HG03571 (cell line): Measurements from ENCODE around the gene MT1E.
"Not testable (repeated sequence)": the region's sequence is repeated elsewhere in the genome, so short reads cannot be mapped to it uniquely, and the experiment has no call there.

Experiments
- ATAC-seq: cut with Tn5 transposase; IDR thresholded peaks from one replicate; pipeline ENCODE4 v1.9.1; 2021; ENCODE audit not compliant: unreplicated experiment

MT1E gene

GRCh38 chr16:56606476-56607108, 19.0 kb upstream of the MT1E start:
- ATAC-seq: no peak

GRCh38 chr16:56607109-56607618, 18.4 kb upstream of the MT1E start:
- no peak for ATAC-seq

DNA sequence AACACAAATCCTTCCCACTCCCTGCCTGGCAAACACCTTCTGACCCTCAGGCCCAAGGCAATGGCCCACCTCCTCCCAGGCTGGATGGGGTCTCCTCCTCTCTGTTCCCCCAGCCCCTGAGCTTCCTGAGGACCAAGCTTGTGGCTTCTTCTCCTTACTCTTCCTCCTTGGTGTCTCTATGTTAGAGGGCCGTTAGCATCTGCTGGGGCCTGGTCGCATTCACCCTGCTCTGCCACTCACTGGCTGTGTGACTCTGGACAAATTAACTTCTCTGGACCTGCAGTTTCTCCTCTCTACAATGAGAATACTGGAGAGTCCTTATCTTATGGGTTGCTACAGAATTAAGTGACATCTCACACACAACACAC, 17.9 kb upstream of the MT1E start:
- ATAC-seq: no peak

DNA sequence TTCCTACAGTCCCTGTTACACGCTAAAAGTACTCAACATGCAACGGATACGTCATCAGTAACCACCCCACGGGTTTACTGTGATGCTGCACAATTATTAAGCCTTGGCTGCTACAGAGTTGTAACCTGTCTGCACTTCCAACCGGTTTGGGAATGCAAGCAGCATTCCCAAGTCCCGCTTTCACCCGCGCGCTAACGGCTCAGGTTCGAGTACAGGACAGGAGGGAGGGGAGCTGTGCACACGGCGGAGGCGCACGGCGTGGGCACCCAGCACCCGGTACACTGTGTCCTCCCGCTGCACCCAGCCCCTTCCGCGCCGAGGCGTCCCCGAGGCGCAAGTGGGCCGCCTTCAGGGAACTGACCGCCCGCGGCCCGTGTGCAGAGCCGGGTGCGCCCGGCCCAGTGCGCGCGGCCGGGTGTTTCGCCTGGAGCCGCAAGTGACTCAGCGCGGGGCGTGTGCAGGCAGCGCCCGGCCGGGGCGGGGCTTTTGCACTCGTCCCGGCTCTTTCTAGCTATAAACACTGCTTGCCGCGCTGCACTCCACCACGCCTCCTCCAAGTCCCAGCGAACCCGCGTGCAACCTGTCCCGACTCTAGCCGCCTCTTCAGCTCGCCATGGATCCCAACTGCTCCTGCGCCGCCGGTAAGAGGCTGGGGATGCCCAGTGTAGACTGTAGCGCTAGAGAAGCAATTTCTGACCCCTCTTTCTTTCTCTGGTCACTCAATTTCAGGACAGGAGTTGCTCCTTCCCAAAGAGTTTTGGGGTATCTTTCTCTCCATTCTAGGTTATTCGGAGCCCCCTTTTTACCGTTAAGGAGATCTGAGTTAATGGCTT, 17.3 kb upstream of the MT1E start, which contains the start of gene MT2A:
MT2A (plus strand) TSS at position 542 of the 833 bp plus-strand sequence; CDS start at position 614, 72 bp downstream.
- peak; percentile 88 for ATAC-seq

- no peak for ATAC-seq
Observed at GRCh38 chr16:56608876-56609462, 16.6 kb upstream of the MT1E start.

GRCh38 chr16:56609463-56609921, 16.1 kb upstream of the MT1E start:
- ATAC-seq: peak; percentile 34

DNA sequence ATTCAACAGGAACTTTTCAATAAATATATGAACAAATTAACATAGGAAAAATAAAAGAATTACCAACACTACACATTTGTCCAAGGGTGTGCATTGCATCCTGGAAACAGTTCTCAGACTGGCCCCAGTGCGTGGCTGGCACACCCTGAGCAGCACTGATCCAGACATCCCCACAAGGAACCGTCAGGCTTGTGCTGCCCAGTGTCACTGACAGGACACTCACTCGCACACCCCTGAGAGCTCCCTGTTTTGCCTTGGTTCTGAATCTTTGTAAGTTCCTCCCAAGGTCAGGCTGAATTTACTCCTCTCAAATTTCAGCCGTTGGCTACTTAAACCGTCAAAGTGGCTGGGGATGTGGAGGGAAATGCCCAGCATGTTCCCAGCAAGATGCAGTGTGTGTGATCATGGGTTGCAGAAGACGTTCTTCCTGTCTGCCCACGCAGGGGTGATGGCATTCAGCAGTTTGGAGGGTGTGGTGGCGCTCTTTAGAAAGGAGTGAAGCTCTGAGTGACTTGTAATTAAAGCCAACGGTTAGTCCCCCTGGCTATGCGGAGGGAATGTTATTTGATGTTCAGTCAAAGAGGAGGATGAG, 15.5 kb upstream of the MT1E start:
- no peak for ATAC-seq

DNA sequence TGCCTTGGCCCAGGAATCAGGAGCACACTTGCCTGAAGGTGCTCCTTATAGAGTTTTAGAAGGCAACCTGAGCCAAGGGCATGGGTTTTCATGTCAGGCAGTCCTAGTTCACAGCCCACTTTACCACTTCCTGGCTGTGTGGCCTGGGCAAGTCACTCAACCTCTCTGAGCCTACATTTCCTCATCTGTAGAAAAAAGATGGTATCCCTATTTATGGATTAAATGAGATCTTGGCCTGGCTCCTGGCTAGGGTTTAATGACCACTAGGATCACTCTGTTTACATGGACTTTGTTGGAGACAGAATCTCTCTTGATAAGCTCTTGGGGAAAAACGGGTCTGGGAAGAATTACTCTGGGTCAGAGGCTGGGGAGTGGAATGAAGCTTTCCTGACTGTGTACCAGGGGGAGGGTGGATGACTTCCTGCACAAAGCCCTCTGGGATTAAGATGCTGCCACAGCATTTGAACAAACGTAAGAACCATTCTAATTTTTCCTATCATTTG, 14.9 kb upstream of the MT1E start:
- no peak for ATAC-seq

GRCh38 chr16:56611281-56611833, 14.2 kb upstream of the MT1E start:
- ATAC-seq: no peak

DNA sequence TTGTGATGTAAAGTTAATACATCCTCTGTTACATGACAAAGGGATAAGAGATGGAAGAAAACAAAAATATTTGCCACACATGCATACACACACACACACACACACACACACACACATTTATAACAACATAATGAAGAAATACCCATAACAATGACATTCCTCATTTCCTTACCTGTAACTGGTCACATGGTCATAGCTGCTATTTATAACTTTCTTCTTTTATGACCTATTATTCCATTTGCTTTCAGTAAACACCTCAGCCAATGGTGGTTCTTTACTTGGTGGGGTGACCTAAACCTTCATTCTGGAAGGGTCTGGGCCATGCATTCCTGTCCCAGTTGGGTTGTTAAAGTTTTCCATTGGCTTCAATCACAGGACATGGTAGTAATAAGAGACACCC, 11.9 kb upstream of the MT1E start:
- no peak for ATAC-seq

GRCh38 chr16:56614549-56614991, 11.0 kb upstream of the MT1E start:
- no peak for ATAC-seq

DNA sequence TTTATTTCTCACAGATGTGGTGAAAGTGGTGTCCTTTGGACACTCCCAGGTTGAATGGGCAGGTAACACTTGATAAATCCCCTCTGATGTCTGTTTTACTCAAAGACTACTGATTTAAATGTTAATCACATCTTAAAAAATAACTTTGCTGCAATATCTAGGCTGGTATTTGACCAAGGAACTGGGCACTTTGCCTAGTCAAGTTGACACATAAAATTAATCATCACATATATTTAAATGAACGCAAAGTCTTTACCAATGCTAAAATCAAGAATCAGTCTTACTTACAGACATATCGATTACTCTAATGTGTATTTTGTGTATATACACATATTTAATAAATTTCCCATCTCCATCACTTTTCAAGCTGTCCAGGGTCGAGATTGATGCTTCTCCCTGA, 10.2 kb upstream of the MT1E start:
- no peak for ATAC-seq

GRCh38 chr16:56616608-56617211, 8.9 kb upstream of the MT1E start:
- no peak for ATAC-seq

GRCh38 chr16:56617212-56618085, 8.1 kb upstream of the MT1E start:
- no peak for ATAC-seq

DNA sequence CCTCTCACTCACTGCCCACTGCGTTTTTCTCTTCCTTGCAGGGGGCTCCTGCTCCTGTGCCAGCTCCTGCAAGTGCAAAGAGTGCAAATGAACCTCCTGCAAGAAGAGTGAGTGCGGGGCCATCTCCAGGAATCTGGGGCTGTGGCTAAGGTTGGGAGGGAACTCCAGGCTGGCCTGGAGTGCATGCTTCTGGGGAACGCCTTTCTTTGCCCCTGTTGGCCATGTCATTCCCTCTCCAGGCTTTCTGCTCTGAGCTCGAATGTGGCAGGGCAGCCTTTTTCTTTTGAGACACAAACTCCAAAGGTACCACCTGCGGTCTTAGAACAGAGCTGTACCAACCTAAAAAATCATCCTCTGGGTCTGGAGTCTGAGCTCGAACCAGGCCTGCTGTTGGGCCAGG, 7.4 kb upstream of the MT1E start:
- no peak for ATAC-seq

DNA sequence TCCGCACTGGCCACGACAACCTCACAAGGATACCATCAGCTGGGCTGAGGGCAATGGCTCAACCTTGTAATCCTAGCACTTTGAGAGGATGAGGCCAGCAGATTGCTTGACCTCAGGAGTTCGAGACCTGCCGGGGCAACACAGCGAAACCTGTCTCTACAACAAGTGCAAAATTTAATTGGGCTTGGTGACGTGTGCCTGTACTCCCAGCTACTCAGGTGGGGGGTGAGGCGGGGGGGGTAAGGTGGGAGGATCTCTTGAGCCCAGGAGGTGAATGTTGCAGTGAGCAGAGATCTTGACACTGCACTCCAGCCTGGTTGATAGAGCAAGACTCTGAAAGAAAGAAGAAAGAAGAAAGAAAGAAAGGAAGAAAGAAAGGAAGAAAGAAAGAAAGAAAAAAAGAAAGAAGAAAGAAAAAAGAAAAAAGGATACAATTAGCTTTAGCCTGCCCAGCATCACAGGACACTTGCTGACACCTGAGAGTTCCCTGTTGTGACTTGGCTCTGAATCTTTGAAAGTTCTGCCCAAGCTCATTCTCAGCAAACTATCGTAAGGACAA, 5.2 kb upstream of the MT1E start:
- ATAC-seq: no peak

DNA sequence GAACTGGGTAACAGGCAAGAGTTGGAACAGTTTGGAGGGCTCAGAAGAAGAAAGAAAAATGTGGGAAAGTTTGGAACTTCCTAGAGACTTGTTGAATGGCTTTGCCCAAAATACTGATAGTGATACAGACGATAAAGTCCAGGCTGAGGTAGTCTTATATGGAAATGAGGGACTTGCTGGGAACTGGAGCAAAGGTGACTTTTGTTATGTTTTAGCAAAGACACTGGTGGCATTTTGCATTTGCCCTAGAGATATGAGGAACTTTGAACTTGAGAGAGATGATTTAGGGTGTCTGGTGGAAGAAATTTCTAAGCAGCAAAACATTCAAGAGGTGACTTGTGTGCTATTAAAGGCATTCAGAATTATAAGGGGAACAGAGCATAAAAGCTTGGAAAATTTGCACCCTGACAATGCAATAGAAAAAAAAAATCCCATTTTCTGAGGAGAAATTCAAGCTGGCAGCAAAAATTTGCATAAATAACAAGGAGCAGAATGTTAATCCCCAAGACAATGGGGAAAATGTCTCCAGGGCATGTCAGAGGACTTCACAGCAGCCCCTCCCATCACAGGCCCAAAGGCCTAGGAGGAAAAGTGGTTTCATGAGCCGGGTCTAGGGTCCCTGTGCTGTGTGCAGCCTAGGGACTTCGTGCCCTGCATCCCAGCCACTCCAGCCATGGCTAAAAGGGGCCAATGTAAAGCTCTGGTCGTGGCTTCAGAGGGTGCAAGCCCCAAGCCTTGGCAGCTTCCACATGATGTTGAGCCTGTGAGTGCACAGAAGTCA, 3.7 kb upstream of the MT1E start:
- not testable (repeated sequence) for ATAC-seq

GRCh38 chr16:56623184-56623583, 2.4 kb upstream of the MT1E start:
- ATAC-seq: not testable (repeated sequence)
